Suprapubic skin (tissue), 4 donors: ENCODE measurements around the gene LASP1NB.

Experiments
- CTCF ChIP-seq, 2 donors: fragments of 200-600 bp in 1 of 2; fragments of 450-650 bp in 1 of 2; sonication (generic) in 1 of 2; IDR thresholded peaks; one replicate each; pipeline ENCODE4 v1.5.1; 2016 to 2019; ENCODE audit warnings: antibody characterized with exemption in 2 of 2, mild to moderate bottlenecking in 1 of 2, moderate library complexity in 1 of 2
- EP300 ChIP-seq: sonication (generic); formaldehyde crosslinking; IDR thresholded peaks from one replicate; pipeline ENCODE4 v1.6.1; 2017; ENCODE audit warnings: antibody characterized with exemption
- POLR2A ChIP-seq, 2 donors: fragments of 450-650 bp; IDR thresholded peaks; one replicate each; pipeline ENCODE4 v1.6.1; 2017; ENCODE audit warnings: antibody characterized with exemption in 2 of 2, mild to moderate bottlenecking in 2 of 2, moderate library complexity in 2 of 2
- POLR2AphosphoS5 ChIP-seq, 3 donors: sonication (generic); formaldehyde crosslinking; IDR thresholded peaks; one replicate each; pipeline ENCODE4 v1.6.1; 2017; ENCODE audit warnings: antibody characterized with exemption in 3 of 3

- TF ChIP-seq POLR2AphosphoS5 (IDR thresholded peaks at IDR 0.05) (no peak), CTCF (IDR thresholded peaks at IDR 0.05) (no peak), EP300 (no peak), POLR2A (IDR thresholded peaks at IDR 0.05) (no peak)
Observed at GRCh38 chr17:38969281-38969680, 43.9 kb downstream of the LASP1NB start.
